Type B pancreatic cell (in vitro differentiated cells): ENCODE results near the gene ATP5PB. TPM values are rescaled to one million over a fixed set of nuclear protein-coding genes. Genes with fewer than 3 reads are reported as not detected.

Experiments
- DNase-seq: peaks from one replicate; pipeline ENCODE4 v3.0.0; 2021; ENCODE audit warnings: mixed read lengths; ENCODE audit not compliant: unreplicated experiment; ENCODE audit errors: extremely low spot score
- H3K27ac Mint-ChIP-seq: 2 replicates; pipeline ENCODE4 v1.8.0; 2021; ENCODE audit warnings: mild to moderate bottlenecking, mixed read lengths
- H3K27me3 Mint-ChIP-seq: 2 replicates; pipeline ENCODE4 v1.8.0; 2021; ENCODE audit warnings: mixed read lengths
- H3K36me3 Mint-ChIP-seq: 2 replicates; pipeline ENCODE4 v1.8.0; 2021; ENCODE audit warnings: mixed read lengths
- H3K4me1 Mint-ChIP-seq: one replicate; pipeline ENCODE4 v1.8.0; 2021; ENCODE audit warnings: mixed read lengths; ENCODE audit not compliant: unreplicated experiment
- H3K4me3 Mint-ChIP-seq: 2 replicates; pipeline ENCODE4 v1.8.0; 2021; ENCODE audit warnings: mild to moderate bottlenecking, mixed read lengths
- H3K9me3 Mint-ChIP-seq: 2 replicates; pipeline ENCODE4 v1.8.0; 2021; ENCODE audit warnings: mixed read lengths
- total RNA-seq: library from RNA; stranded (reverse); gene quantifications from 2 replicates; pipeline ENCODE4 v1.2.1, GENCODE V29; 2021; ENCODE audit warnings: low replicate concordance
- TF ChIP-seq, protein P1 (sequence below): fragments of 200-600 bp; sonication (generic); conservative IDR thresholded peaks from 2 replicates; pipeline ENCODE4 v1.5.0; 2021; ENCODE audit warnings: antibody characterized with exemption, mild to moderate bottlenecking

ATP5PB gene
- total RNA-seq, 1 donor from 2014 or later: 242 TPM

DNA sequence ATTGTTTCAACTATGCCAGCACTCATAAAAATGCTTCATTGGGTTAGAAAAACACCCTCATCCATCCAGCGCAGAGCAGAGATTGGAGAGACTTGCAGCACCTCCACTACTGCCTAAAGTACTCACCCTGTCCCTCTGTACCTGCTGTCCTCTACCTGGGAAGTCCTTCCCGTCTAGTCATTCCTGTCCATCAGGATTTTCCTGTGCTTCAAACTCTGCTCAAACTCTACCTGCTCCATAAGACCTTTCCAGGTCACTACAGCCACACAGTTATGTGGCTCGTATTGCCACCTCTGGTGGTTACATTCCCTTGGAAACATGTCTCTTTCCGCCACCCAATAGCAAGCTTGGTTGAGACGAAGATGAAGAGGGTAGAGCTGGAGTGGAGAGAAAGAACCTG, 28.9 kb upstream of the ATP5PB start:
- Mint-ChIP-seq H3K4me3 (no peak overlapping the region), H3K36me3 (no peaks in the 10 kb centered on the region), H3K27ac (no peak overlapping the region), H3K27me3 (no peaks in the 10 kb centered on the region), H3K4me1 (no peaks in the 10 kb centered on the region), H3K9me3 (no peaks in the 10 kb centered on the region)
- TF ChIP-seq, protein P1, sequence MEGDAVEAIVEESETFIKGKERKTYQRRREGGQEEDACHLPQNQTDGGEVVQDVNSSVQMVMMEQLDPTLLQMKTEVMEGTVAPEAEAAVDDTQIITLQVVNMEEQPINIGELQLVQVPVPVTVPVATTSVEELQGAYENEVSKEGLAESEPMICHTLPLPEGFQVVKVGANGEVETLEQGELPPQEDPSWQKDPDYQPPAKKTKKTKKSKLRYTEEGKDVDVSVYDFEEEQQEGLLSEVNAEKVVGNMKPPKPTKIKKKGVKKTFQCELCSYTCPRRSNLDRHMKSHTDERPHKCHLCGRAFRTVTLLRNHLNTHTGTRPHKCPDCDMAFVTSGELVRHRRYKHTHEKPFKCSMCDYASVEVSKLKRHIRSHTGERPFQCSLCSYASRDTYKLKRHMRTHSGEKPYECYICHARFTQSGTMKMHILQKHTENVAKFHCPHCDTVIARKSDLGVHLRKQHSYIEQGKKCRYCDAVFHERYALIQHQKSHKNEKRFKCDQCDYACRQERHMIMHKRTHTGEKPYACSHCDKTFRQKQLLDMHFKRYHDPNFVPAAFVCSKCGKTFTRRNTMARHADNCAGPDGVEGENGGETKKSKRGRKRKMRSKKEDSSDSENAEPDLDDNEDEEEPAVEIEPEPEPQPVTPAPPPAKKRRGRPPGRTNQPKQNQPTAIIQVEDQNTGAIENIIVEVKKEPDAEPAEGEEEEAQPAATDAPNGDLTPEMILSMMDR: no peak
- DNase-seq: no peak

DNA sequence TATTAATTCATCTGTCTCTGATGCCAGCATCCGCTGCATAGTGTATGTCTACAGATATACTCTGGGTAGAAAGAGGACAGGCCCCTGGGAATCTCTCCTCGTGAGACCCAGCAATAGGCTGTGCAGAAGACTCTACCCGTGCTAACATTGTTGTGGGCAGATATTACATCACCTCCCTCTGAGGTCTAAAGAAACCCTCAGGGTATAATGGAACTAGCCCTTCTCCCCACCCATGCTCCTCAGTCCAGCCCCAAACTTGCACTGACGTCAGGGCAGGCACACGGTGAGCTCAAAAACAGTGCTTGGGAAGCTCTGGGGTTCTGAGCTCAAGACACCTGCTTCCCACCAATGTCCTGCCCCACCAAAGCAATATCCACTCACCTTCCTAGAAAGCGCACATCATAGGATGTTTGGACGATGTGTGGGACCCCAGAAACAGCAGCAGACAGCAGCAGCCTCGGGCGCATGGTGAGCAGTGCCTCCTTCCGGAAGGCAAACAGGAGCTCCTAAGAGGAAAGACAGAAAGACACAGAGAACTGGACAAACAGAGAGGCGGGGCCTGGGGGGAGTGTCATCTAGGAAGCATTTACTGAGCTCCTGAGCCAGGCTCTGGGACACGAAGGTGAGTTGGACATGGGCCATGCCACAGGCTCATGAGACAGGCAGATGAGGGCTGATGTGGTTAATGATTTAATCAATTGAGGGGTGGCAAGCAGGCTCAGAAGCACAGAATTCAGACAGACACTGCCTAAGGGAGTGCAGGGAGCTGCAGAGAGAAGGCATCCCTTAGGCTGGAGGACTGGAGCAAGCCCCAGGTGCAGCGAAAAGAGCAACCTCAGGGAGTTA, 26.5 kb upstream of the ATP5PB start:
- TF ChIP-seq, protein P1: no peak
- Mint-ChIP-seq H3K27me3 (no peaks in the 10 kb centered on the region), H3K4me1 (no peaks in the 10 kb centered on the region), H3K36me3 (no peaks in the 10 kb centered on the region), H3K9me3 (no peaks in the 10 kb centered on the region), H3K4me3 (no peak overlapping the region), H3K27ac (peak overlapping the region; percentile 41)
- no peak for DNase-seq

DNA sequence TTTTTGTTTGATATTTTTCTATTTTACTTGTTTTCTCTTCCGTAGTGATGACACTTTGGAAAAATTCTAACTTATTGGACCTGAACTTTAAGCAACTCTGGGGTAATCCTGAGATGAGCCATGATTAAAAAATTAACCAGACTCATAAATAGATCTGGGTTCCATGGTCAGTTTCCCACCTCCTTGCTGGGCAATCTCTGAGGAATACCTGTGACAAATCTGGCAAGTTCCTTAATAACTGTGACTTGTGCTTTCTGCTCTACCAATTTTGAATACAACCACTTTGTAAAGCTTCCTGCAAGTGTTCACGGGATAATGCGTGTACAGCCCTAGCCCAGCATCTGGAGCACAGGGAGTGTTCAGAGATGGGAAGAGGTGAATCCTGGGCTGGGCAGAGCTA, 25.0 kb upstream of the ATP5PB start:
- no peak overlapping the region for H3K4me3 Mint-ChIP-seq
- no peaks in the 10 kb centered on the region for H3K36me3 Mint-ChIP-seq
- no peak overlapping the region for H3K27ac Mint-ChIP-seq
- no peak for DNase-seq
- TF ChIP-seq, protein P1: no peak
- H3K9me3 Mint-ChIP-seq: no peaks in the 10 kb centered on the region
- H3K4me1 Mint-ChIP-seq: no peaks in the 10 kb centered on the region
- no peaks in the 10 kb centered on the region for H3K27me3 Mint-ChIP-seq

DNA sequence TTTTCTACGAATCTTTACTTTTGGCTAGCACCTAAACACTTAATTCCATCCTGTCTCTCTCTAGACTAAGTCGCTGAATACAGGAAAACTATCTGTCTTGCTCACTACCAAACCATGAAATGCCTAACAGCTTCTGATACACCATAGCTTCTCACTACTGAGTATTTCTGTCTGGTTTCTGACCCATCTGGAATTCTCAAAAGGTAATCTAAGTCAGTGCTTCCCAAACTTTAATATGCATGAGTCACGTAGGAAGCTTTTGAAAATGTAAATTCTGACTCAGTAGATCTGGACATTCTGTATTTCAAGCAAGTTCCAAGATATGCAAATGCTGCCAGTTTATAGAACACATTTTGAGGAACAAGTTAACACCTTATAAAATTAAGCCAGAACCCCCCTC, 12.5 kb upstream of the ATP5PB start:
- Mint-ChIP-seq H3K27ac (no peak overlapping the region), H3K36me3 (peaks cover 18% of the 10 kb centered on the region), H3K4me1 (no peaks in the 10 kb centered on the region), H3K9me3 (no peaks in the 10 kb centered on the region), H3K4me3 (no peak overlapping the region), H3K27me3 (peaks cover 4% of the 10 kb centered on the region)
- no peak for DNase-seq
- TF ChIP-seq, protein P1: no peak

DNA sequence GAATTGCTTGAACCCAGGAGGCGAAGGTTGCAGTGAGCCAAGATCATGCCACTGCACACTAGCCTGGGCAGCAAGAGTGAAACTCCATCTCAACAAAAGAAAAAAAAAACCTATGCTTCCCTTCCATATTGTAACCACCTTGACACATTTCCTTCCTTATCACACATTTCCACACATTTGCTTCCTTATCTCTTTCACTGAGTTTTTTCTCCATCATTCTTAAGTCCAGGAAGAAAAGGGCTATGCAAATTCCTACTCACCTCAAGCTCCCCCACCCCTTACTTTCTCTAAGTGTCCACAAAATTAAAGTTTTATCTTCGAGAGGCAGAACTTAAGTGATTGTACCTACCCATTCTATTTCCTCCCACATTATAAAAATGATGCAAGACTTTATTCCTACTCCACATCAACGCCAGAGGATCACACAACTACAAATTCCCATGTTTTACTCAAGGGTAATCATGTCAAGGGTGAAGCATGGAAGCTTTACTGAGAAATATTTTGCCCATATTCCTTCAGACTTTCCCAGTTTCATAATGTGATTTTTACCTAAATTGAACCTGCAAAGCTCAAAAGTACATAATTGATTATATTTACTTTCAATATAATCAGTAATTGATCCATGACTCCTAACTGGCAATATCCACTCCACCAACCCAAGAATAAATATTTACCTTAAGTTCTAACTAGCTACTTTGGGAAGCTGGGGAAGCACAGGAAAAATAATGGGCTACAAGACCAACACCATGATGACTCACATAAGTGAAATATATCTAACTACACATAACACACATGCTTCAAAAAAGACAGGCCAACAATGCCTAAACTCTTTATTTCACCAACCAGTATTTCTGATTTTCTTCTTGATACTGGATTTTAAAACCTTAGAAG, 9.6 kb upstream of the ATP5PB start:
- H3K36me3 Mint-ChIP-seq: peaks cover 32% of the 10 kb centered on the region
- no peak overlapping the region for H3K27ac Mint-ChIP-seq
- TF ChIP-seq, protein P1: no peak
- no peaks in the 10 kb centered on the region for H3K27me3 Mint-ChIP-seq
- no peaks in the 10 kb centered on the region for H3K9me3 Mint-ChIP-seq
- DNase-seq: no peak
- no peak overlapping the region for H3K4me3 Mint-ChIP-seq
- no peaks in the 10 kb centered on the region for H3K4me1 Mint-ChIP-seq
